K562 (cell line): ENCODE data around the gene ZBTB43. TPM values are rescaled to one million over a fixed set of nuclear protein-coding genes. Genes with fewer than 3 reads are reported as not detected.

Experiments used
- ATAC-seq: fragments of 200-7000 bp; cut with Tn5 transposase; 3 replicates; pipeline ENCODE4 v1.9.1; 2020; ENCODE audit warnings: moderate library complexity
- BruUV-seq: library from RNA; stranded (reverse); fragments of 400-500 nt; replicated peaks from 2 replicates; lab custom pipeline; 2021; lab: Mats Ljungman, UMichigan
- CTCF ChIA-PET: fragments of 300-600 bp; formaldehyde crosslinking; extraction: SDS; loops from one replicate; lab custom pipeline; 2021; ENCODE audit warnings: low intra/inter-chr PET ratio; lab: Yijun Ruan, JAX
- POLR2A ChIA-PET: fragments of 300-600, 350-650 bp; sonication (Branson Sonifier 250); formaldehyde crosslinking; extraction: SDS; loops from one replicate; lab custom pipeline; 2021; ENCODE audit warnings: antibody characterized with exemption, inconsistent platforms; lab: Yijun Ruan, JAX
- DNase-seq, 4 experiments: peaks; one replicate each; pipeline versions ENCODE4 v3.0.0 to v3.0.0-alpha.2; 2011 to 2018; ENCODE audit warnings: low spot score in 3 of 4, mixed read lengths in 3 of 4; ENCODE audit errors: extremely low read depth in 1 of 4
- FAIRE-seq: peaks from 2 replicates; lab custom pipeline; 2011; peaks lifted over from hg19 to GRCh38; lab: Jason Lieb, UNC
- H2AFZ ChIP-seq: 2 replicates; pipeline ENCODE4 v1.6.0; 2011; ENCODE audit warnings: low read depth, low read length, control low read depth, inconsistent platforms
- H3K27ac ChIP-seq: fragments of 200-600 bp; 3 replicates; pipeline ENCODE4 v1.8.0; 2011; ENCODE audit warnings: low read depth, mild to moderate bottlenecking, control low read depth, inconsistent platforms, low read length, moderate library complexity, mixed read lengths; ENCODE audit errors: extremely low read depth
- H3K27me3 ChIP-seq, 2 experiments: fragments of 300-600 bp in 1 of 2; 2 replicates in 1 of 2; 3 replicates in 1 of 2; pipeline versions ENCODE4 v1.6.0 to v1.8.0; 2011; ENCODE audit warnings: inconsistent platforms in 2 of 2, low read length in 2 of 2, mild to moderate bottlenecking in 1 of 2, mixed read lengths in 1 of 2, moderate library complexity in 1 of 2; ENCODE audit not compliant: control insufficient read depth in 2 of 2, insufficient read depth in 2 of 2
- H3K36me3 ChIP-seq: fragments of 300-600 bp; 3 replicates; pipeline ENCODE4 v1.8.0; 2011; ENCODE audit warnings: mild to moderate bottlenecking, low read length, inconsistent platforms; ENCODE audit not compliant: control insufficient read depth, insufficient read depth
- H3K4me1 ChIP-seq, 2 experiments: fragments of 200-600 bp in 1 of 2; replicated peaks in 1 of 2; 2 replicates in 1 of 2; 3 replicates in 1 of 2; pipeline versions ENCODE4 v1.5.1 to v1.8.0; 2011; ENCODE audit warnings: inconsistent platforms in 2 of 2, low read length in 2 of 2, mild to moderate bottlenecking in 1 of 2, mixed read lengths in 1 of 2, moderate library complexity in 1 of 2; ENCODE audit not compliant: control insufficient read depth in 2 of 2, insufficient read depth in 2 of 2
- H3K4me2 ChIP-seq: 2 replicates; pipeline ENCODE4 v1.6.1; 2011; ENCODE audit warnings: low read length, control low read depth, inconsistent platforms, mixed read lengths; ENCODE audit not compliant: insufficient read depth
- H3K4me3 ChIP-seq: fragments of 200-600 bp; sonication (generic), shearing (Covaris generic); 2 replicates; pipeline ENCODE4 v1.5.1; 2016; ENCODE audit warnings: control low read depth, inconsistent platforms
- H3K79me2 ChIP-seq: fragments of 200-600 bp; 3 replicates; pipeline ENCODE4 v1.8.0; 2011; ENCODE audit warnings: low read length, inconsistent platforms; ENCODE audit not compliant: control insufficient read depth, insufficient read depth
- H3K9ac ChIP-seq, 2 experiments: 2 replicates each; pipeline versions ENCODE4 v1.6.0 to v1.6.1; 2011; ENCODE audit warnings: low read depth in 2 of 2, low read length in 2 of 2, control low read depth in 1 of 2, inconsistent platforms in 1 of 2, mild to moderate bottlenecking in 1 of 2, mixed read lengths in 1 of 2; ENCODE audit not compliant: insufficient read depth in 1 of 2
- H3K9me1 ChIP-seq: one replicate; pipeline ENCODE4 v1.6.0; 2011; ENCODE audit warnings: inconsistent platforms, mild to moderate bottlenecking, low read length, moderate library complexity; ENCODE audit not compliant: control insufficient read depth, insufficient read depth
- H3K9me3 ChIP-seq: replicated peaks from 2 replicates; pipeline ENCODE4 v1.5.1; 2011; ENCODE audit warnings: low read depth, low read length, inconsistent platforms; ENCODE audit not compliant: control insufficient read depth, insufficient read depth
- H4K20me1 ChIP-seq: replicated peaks from 2 replicates; pipeline ENCODE4 v1.6.1; 2011; ENCODE audit warnings: low read length, inconsistent platforms, mixed read lengths; ENCODE audit not compliant: control insufficient read depth, insufficient read depth
- HCFC1 ChIP-seq: IDR thresholded peaks from 2 replicates; pipeline ENCODE4 v1.6.1; 2012; ENCODE audit warnings: low read depth, low read length, improper control_type of control experiment
- HNRNPK ChIP-seq: fragments of 200-400 bp; formaldehyde crosslinking; IDR thresholded peaks from one replicate; pipeline ENCODE4 v1.6.1; 2018; ENCODE audit warnings: mild to moderate bottlenecking, low read depth, low read length; ENCODE audit not compliant: poor library complexity, severe bottlenecking
- PCBP1 ChIP-seq: fragments of 200-400 bp; formaldehyde crosslinking; IDR thresholded peaks from 2 replicates; pipeline ENCODE4 v1.6.1; 2018; ENCODE audit warnings: mild to moderate bottlenecking, low read depth, low read length; ENCODE audit not compliant: poor library complexity, severe bottlenecking
- SRSF1 ChIP-seq: fragments of 200-400 bp; formaldehyde crosslinking; IDR thresholded peaks from 2 replicates; pipeline ENCODE4 v1.6.1; 2017; ENCODE audit warnings: mild to moderate bottlenecking, low read depth, low read length, moderate library complexity
- ZHX1 ChIP-seq: fragments of 150-350 bp; conservative IDR thresholded peaks from 2 replicates; pipeline ENCODE4 v1.6.1; 2014; ENCODE audit warnings: low read length
- ZNF24 ChIP-seq: fragments of 450-650 bp; IDR thresholded peaks from 2 replicates; pipeline ENCODE4 v1.6.1; 2016
- WGBS: fragments of 100-300 bp; shearing (Covaris generic); methylation state at CpG from one replicate; pipeline ENCODE4 v1.1.6; 2016; ENCODE audit warnings: low coverage, mixed read lengths; ENCODE audit not compliant: insufficient coverage; ENCODE audit errors: missing lambda C conversion rate; 5-methylcytosine and 5-hydroxymethylcytosine counted together
- in situ Hi-C: fragments of 300-500 bp; cut with MboI; formaldehyde crosslinking; loops from 4 replicates; pipeline ENCODE4 v1.15.0; 2018; ENCODE audit warnings: inconsistent platforms, mixed read lengths
- intact Hi-C: fragments of 100-400 bp; cut with micrococcal nuclease; formaldehyde crosslinking; loops from 2 replicates; pipeline ENCODE4 v1.14.2; 2022
- polyA plus RNA-seq, 8 experiments: library from polyadenylated mRNA; depleted of rRNA in 4 of 8; stranded (reverse) in 5 of 8; unstranded in 3 of 8; fragments of >200 nt; fragmentation: Nextera tagmentation in 2 of 8; fragmentation: Illumina TruSeq in 1 of 8; extraction: Ambion mirVana in 2 of 8; extraction: Trizol in 1 of 8; gene quantifications; 2 replicates each; pipeline versions ENCODE4 v1.2.1 to v1.2.3, GENCODE V29; 2011 to 2014; ENCODE audit warnings: inconsistent platforms in 1 of 8, missing spikeins in 1 of 8
- total RNA-seq, 7 experiments: library from RNA; depleted of rRNA in 6 of 7; stranded (reverse); fragments of >200 nt in 6 of 7; fragmentation: Illumina TruSeq in 2 of 7; extraction: Trizol in 2 of 7; gene quantifications; 2 replicates each; pipeline versions ENCODE4 v1.2.1 to v1.2.3, GENCODE V29; 2011 to 2021; ENCODE audit warnings: low replicate concordance in 1 of 7

Gene ZBTB43
- total and polyA plus RNA-seq, 9 of the 15 experiments (the other 6 are each of a cell fraction or from before 2014, with no cell fraction given): 3.9 to 17.2 (median 9.1) TPM

- TF ChIP-seq ZHX1: no peak
- TF ChIP-seq HNRNPK: peak; percentile 87
- TF ChIP-seq, all 486 proteins: peak for 6
Measured at GRCh38 chr9:126875756-126876510, 71.1 kb downstream of the ZBTB43 start (continued).

- TF ChIP-seq ZNF24: no peak
- no peak for TF ChIP-seq SRSF1
- TF ChIP-seq HCFC1: no peak
- TF ChIP-seq PCBP1: no peak
- 42% methylated on average over 4 of the region's 4 CpGs for WGBS
- no peak overlapping the region for H3K27ac ChIP-seq
Measured at GRCh38 chr9:126876531-126876930, 71.7 kb downstream of the ZBTB43 start.

More at GRCh38 chr9:126876531-126876930, 71.7 kb downstream of the ZBTB43 start:
- no peak overlapping the region for H2AFZ ChIP-seq
- in situ Hi-C loops (no loop called here), intact Hi-C loops (no loop called here)
- DNase-seq (no peak), ATAC-seq (no peak), FAIRE-seq (peak; percentile 19)
- peaks cover 24% of the 10 kb centered on the region; the same call in 2 of the 3 replicates for H3K79me2 ChIP-seq
- no peaks in the 10 kb centered on the region; the same call in 1 of the 2 replicates for H4K20me1 ChIP-seq
- H3K4me3 ChIP-seq: no peak overlapping the region
- no peaks in the 10 kb centered on the region for H3K9me1 ChIP-seq
- ChIA-PET POLR2A (no interaction called here), CTCF (no interaction called here)
- BruUV-seq: no TSS peak
- H3K9me3 ChIP-seq: no peaks in the 10 kb centered on the region
- no peaks in the 10 kb centered on the region for H3K27me3 ChIP-seq
- H3K4me1 ChIP-seq: peaks cover 3 to 7% of the 10 kb centered on the region in 2 experiments; a peak in 1 of 5 replicates
- peaks cover 26% of the 10 kb centered on the region for H3K36me3 ChIP-seq
- H3K4me2 ChIP-seq: no peak overlapping the region
- no peak overlapping the region for H3K9ac ChIP-seq
